Epithelial cell of prostate (primary cell): Measurements from ENCODE around the gene CPM.

Experiments
- DNase-seq: peaks from one replicate; pipeline ENCODE4 v3.0.0-alpha.2; 2011; ENCODE audit warnings: low read depth, low spot score
- H3K27ac ChIP-seq: fragments of 450-650 bp; 2 replicates; pipeline ENCODE4 v1.5.1; 2017; ENCODE audit warnings: mild to moderate bottlenecking

Gene CPM

GRCh38 chr12:68910128-68910527, 22.8 kb downstream of the CPM start:
- no peak overlapping the region for H3K27ac ChIP-seq
- DNase-seq, result no peak

GRCh38 chr12:68908076-68908475, 24.9 kb downstream of the CPM start:
- DNase-seq, result no peak
- H3K27ac ChIP-seq, result no peak overlapping the region

- DNase-seq, result no peak
- H3K27ac ChIP-seq, result no peak overlapping the region
These were observed 27.2 kb downstream of the CPM start for GRCh38 chr12:68905733-68906132.

- DNase-seq, result no peak
- H3K27ac ChIP-seq, result no peak overlapping the region
These were observed 28.5 kb downstream of the CPM start for GRCh38 chr12:68904351-68904962.

GRCh38 chr12:68903511-68903910, 29.5 kb downstream of the CPM start:
- no peak overlapping the region for H3K27ac ChIP-seq

GRCh38 chr12:68901551-68901950, 31.4 kb downstream of the CPM start:
- no peak for DNase-seq
- no peak overlapping the region for H3K27ac ChIP-seq

More at GRCh38 chr12:68903511-68903910, 29.5 kb downstream of the CPM start:
- no peak for DNase-seq

GRCh38 chr12:68901145-68901544, 31.8 kb downstream of the CPM start:
- no peak overlapping the region for H3K27ac ChIP-seq
- DNase-seq, result no peak

GRCh38 chr12:68900241-68900640, 32.7 kb downstream of the CPM start:
- no peak overlapping the region for H3K27ac ChIP-seq
- no peak for DNase-seq

GRCh38 chr12:68899251-68899771, 33.7 kb downstream of the CPM start:
- no peak for DNase-seq
- H3K27ac ChIP-seq, result no peak overlapping the region

GRCh38 chr12:68896881-68897540, 36.0 kb downstream of the CPM start:
- no peak overlapping the region for H3K27ac ChIP-seq
- no peak for DNase-seq

- no peak for DNase-seq
- no peak overlapping the region for H3K27ac ChIP-seq
These were observed 38.6 kb downstream of the CPM start for GRCh38 chr12:68894276-68894855.

GRCh38 chr12:68893741-68894140, 39.2 kb downstream of the CPM start:
- no peak for DNase-seq
- no peak overlapping the region for H3K27ac ChIP-seq

GRCh38 chr12:68893201-68893600, 39.8 kb downstream of the CPM start:
- DNase-seq, result no peak
- H3K27ac ChIP-seq, result no peak overlapping the region

- no peak overlapping the region for H3K27ac ChIP-seq
- DNase-seq, result no peak
These were observed 41.8 kb downstream of the CPM start for GRCh38 chr12:68891141-68891540.

- no peak for DNase-seq
- H3K27ac ChIP-seq, result no peak overlapping the region
These were observed 42.3 kb downstream of the CPM start for GRCh38 chr12:68890701-68891113.

GRCh38 chr12:68888243-68888642, 44.7 kb downstream of the CPM start:
- no peak overlapping the region for H3K27ac ChIP-seq
- no peak for DNase-seq

- H3K27ac ChIP-seq, result no peak overlapping the region
- no peak for DNase-seq
These were observed 45.3 kb downstream of the CPM start for GRCh38 chr12:68887641-68888040.

GRCh38 chr12:68886636-68887572, 46.1 kb downstream of the CPM start:
- DNase-seq, result no peak
- H3K27ac ChIP-seq, result no peak overlapping the region

GRCh38 chr12:68885381-68885780, 47.6 kb downstream of the CPM start:
- H3K27ac ChIP-seq, result no peak overlapping the region
- no peak for DNase-seq

- H3K27ac ChIP-seq, result no peak overlapping the region
- no peak for DNase-seq
These were observed 48.7 kb downstream of the CPM start for GRCh38 chr12:68884251-68884650.
